BE2C (cell line): ENCODE measurements around the gene SHC2.

Source experiments
- DNase-seq: peaks from one replicate; pipeline ENCODE4 v3.0.0-alpha.2; 2020
- H3K27me3 ChIP-seq: fragments of 250-450 bp; sonication (Bioruptor Pico); 2 replicates; pipeline ENCODE4 v1.5.1; 2020; ENCODE audit warnings: mild to moderate bottlenecking
- H3K36me3 ChIP-seq: fragments of 250-450 bp; sonication (Bioruptor Pico); 2 replicates; pipeline ENCODE4 v1.5.1; 2020; ENCODE audit warnings: mild to moderate bottlenecking
- H3K4me1 ChIP-seq: fragments of 250-450 bp; sonication (Bioruptor Pico); 2 replicates; pipeline ENCODE4 v1.5.1; 2020
- H3K4me3 ChIP-seq: 2 replicates; pipeline ENCODE4 v1.5.1; 2011; ENCODE audit warnings: low read depth, low read length
- H3K9me3 ChIP-seq: fragments of 250-450 bp; sonication (Bioruptor Pico); 2 replicates; pipeline ENCODE4 v1.5.1; 2020
- TF ChIP-seq, protein P1 (sequence below): IDR thresholded peaks from 2 replicates; pipeline ENCODE4 v1.5.1; 2012; ENCODE audit warnings: mild to moderate bottlenecking, low read depth, low read length

Gene SHC2

DNA sequence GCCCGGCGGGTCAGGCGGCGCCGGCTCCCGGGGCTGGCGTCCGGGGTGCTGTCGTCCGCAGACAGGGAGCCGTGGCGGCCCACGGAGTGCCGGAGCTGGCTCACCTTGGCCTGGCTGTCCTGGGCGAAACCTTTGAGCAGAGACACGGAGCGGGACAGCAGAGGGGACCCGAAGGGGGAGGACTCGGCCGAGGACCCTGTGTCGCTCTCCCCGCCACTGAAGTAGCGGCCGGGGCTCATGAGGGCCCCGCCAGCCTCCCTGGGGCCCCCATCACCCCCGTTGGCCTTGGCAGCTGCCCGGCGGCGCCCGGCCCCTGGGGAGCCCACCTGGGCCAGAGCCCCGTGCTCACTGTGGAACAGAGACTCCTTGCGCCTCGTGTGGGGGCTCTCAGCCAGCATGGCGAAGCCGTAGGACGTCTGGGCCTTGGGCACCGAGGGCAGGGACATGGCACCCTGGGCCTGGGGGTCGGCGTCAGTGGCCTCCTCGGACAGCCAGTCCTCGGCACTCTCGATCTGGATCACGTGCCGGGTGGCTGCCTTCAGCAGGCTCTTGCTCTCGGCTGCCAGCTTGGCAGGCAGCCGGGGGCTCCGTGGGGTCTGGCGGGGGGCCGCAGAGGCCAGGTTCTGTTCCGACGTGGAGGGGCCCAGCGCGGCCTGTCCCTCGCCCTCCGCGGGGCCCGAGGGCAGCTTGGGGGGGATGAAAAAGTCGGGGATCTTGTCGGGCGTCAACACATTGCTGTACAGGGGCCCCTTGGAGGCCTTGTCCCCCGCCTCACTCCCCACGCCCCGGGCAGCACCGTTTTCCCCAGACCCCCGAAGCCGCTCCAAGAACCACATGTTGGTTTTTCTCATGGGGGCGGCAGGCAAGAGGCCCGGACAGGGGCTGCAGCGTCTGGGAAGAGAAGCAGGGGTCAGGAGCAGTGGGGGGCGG is 53.1 kb downstream of the SHC2 start:
- H3K4me3 ChIP-seq = no peak overlapping the region
- peaks cover 46% of the 10 kb centered on the region for H3K27me3 ChIP-seq
- TF ChIP-seq, protein P1, sequence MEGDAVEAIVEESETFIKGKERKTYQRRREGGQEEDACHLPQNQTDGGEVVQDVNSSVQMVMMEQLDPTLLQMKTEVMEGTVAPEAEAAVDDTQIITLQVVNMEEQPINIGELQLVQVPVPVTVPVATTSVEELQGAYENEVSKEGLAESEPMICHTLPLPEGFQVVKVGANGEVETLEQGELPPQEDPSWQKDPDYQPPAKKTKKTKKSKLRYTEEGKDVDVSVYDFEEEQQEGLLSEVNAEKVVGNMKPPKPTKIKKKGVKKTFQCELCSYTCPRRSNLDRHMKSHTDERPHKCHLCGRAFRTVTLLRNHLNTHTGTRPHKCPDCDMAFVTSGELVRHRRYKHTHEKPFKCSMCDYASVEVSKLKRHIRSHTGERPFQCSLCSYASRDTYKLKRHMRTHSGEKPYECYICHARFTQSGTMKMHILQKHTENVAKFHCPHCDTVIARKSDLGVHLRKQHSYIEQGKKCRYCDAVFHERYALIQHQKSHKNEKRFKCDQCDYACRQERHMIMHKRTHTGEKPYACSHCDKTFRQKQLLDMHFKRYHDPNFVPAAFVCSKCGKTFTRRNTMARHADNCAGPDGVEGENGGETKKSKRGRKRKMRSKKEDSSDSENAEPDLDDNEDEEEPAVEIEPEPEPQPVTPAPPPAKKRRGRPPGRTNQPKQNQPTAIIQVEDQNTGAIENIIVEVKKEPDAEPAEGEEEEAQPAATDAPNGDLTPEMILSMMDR = no peak
- DNase-seq = no peak
- no peaks in the 10 kb centered on the region for H3K9me3 ChIP-seq
- H3K36me3 ChIP-seq = no peaks in the 10 kb centered on the region
- H3K4me1 ChIP-seq = peaks cover 11% of the 10 kb centered on the region

DNA sequence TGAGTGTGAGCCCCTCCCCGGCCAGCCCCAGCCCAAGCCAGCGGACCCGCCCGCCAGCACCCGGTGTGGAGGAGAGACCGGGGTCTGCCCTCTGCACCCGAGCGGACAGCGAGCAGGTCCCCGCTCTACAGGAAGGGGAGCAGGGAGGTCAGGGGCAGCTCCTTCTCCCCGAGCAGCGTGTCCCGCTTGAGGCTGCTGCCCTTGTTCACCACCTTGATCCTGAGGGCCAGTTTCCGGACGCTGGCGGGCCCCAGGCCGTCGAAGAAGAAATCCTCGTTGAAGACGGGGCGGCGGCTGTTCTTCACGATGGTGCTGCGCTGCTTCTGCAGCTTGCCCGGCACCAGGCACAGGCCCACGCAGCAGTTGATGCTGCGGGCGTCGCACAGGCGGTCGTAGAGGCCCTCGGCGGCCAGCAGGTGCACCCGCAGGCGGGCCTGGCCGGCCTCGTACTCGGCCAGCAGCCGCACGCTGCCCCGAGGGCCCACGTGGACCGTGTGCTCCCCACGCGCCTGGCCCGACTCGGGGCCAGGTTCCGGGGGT is 53.8 kb downstream of the SHC2 start:
- no peak for DNase-seq
- TF ChIP-seq, protein P1 = no peak
- Histone ChIP-seq H3K36me3 (no peaks in the 10 kb centered on the region), H3K9me3 (no peaks in the 10 kb centered on the region), H3K4me1 (peaks cover 11% of the 10 kb centered on the region), H3K4me3 (no peak overlapping the region), H3K27me3 (peaks cover 46% of the 10 kb centered on the region)

DNA sequence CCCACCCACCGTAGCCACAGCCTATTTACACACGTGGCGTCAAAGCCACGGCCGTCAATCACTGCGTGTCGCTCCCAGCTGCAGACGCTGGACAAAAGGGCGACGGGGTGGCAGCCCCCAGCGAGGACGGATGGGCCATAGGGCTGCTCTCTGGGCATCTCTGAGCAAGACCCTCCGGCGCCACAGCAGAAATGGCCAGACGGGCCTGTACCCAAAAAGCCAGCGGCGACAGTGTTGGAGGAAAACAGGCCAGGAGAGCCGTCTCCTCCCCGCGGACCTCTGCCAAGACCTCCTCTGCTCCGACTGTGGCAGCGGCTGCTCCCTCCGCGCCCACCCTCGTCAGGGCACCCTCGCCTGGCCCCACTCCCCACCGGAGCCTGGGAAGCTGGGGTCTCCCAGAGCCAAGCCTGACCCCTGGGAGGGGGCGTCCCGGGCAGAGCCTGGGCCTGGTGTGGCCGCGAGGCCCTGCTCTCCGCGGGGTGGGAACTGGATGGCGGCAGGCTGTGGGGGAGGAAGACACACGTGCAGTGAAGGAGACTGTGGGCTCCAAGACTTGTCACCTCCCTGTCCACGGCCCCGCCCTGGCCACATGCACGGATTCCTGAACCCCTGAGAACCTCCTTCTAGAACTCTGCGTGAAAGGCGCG is 54.6 kb downstream of the SHC2 start:
- Histone ChIP-seq H3K4me1 (peaks cover 11% of the 10 kb centered on the region), H3K36me3 (no peaks in the 10 kb centered on the region), H3K27me3 (peaks cover 46% of the 10 kb centered on the region), H3K4me3 (no peak overlapping the region), H3K9me3 (no peaks in the 10 kb centered on the region)
- no peak for DNase-seq
- TF ChIP-seq, protein P1 = no peak

DNA sequence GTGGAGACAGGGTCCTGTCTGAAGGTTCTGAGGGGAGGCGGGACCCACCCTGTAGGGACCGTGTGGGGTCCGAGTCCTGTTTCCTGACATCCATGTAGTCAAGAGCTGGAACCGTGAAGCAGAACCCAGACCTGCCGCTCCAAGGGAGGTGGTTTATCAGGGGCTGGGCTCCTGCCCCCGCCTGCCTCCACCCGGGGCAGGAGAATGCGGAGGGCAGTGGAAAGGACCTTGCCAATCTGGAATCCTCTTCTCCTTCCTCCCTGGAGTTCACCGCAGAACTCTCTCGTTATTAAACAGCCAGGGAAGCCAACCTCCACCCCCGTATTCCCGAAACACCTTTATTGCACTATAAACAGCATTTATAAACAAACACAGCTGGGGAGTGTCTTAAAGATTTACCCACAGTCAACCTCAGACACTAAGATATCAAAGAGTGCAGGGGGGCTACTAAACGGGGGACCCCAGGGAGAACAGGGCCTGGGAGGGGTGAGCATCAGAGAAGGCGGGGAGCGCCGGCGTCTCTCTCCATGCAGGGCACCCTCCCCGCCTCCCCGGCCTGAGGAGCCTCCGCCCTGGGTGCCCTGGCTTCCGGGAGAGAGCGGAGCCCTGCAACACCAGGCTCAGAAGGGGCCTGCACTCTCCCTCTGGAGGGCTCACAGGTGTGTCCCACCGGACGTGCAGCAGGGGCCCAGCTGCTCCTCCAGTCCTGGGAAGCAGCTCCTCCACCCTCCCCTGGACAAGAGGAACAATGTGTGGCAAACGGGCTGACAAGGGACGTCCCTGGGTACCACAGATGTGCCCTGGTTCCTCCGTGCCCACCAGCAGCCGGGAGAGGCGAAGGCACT is 55.5 kb downstream of the SHC2 start:
- Histone ChIP-seq H3K4me3 (no peak overlapping the region), H3K9me3 (no peaks in the 10 kb centered on the region), H3K4me1 (peaks cover 11% of the 10 kb centered on the region), H3K27me3 (peaks cover 45% of the 10 kb centered on the region), H3K36me3 (no peaks in the 10 kb centered on the region)
- DNase-seq = no peak
- TF ChIP-seq, protein P1 = no peak

DNA sequence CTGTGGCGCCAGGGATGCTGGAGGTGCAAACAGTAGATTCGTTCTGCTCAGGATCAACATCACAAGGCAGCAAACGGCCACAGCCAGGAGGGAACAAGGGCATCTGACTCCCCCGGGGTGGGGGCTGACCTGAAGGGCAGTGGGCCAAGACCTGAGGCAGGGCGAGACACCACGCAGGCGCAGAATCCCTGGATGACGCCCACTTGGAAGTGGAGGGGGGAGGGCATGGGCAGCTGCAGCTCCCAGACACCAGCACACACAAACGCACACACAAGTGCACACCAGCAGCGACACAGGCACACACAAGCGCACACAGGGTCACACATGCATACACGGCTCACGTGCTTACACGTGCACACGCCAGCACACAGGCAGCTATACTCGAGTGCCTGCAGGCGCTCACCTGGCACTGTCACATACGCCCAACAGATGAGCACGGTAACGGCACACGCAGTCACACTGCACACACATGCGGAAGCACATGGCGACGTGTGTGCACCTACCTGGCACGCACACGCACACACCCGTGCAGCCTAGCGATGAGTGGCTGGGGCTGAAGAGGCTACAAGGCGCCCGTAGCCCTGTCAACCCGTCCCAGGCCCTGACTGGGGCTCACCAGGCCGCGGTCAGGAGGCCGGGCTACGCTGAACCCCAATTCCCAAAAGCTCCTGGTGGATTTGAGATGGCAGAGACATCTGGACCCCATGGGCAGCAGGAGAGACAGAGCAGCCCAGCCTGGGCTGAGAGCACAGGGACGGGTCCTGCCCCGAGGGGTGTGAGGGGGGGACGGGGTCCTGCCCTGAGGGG is 57.4 kb downstream of the SHC2 start:
- H3K4me1 ChIP-seq = no peaks in the 10 kb centered on the region
- no peaks in the 10 kb centered on the region for H3K9me3 ChIP-seq

More for the DNA sequence above, 57.4 kb downstream of the SHC2 start:
- no peak overlapping the region for H3K4me3 ChIP-seq
- TF ChIP-seq, protein P1 = no peak
- peaks cover 26% of the 10 kb centered on the region for H3K27me3 ChIP-seq
- no peaks in the 10 kb centered on the region for H3K36me3 ChIP-seq
- DNase-seq = no peak
